GM10266 (cell line): ENCODE measurements around the gene APEH.

Source experiments
- DNase-seq: peaks from one replicate; pipeline ENCODE4 v3.0.0; 2012; ENCODE audit errors: extremely low spot score
- CTCF ChIP-seq: IDR thresholded peaks from 2 replicates; pipeline ENCODE4 v1.5.1; 2012; ENCODE audit warnings: mild to moderate bottlenecking, low read depth; ENCODE audit not compliant: control insufficient read depth, insufficient read depth; ENCODE audit errors: missing control alignments

Gene APEH

GRCh38 chr3:49700453-49701128, 26.4 kb downstream of the APEH start:
- TF ChIP-seq CTCF = no peak
- no peak for DNase-seq

- TF ChIP-seq CTCF = peak; percentile 24
- DNase-seq = no peak
Measured at GRCh38 chr3:49701388-49702077, 27.4 kb downstream of the APEH start.

- DNase-seq = no peak
- no peak for TF ChIP-seq CTCF
Measured at GRCh38 chr3:49702672-49703071, 28.5 kb downstream of the APEH start.

- TF ChIP-seq CTCF = peak; percentile 91
- peak; percentile 92 for DNase-seq
Measured at GRCh38 chr3:49703443-49703927, 29.3 kb downstream of the APEH start.

GRCh38 chr3:49703956-49704355, 29.8 kb downstream of the APEH start:
- no peak for DNase-seq
- no peak for TF ChIP-seq CTCF

- no peak for TF ChIP-seq CTCF
- DNase-seq = no peak
Measured at GRCh38 chr3:49704629-49705028, 30.5 kb downstream of the APEH start.

- no peak for DNase-seq
- TF ChIP-seq CTCF = no peak
Measured at GRCh38 chr3:49705390-49705960, 31.3 kb downstream of the APEH start.
